GM23338 (cell line): ENCODE measurements around the gene CNDP2. TPM values are rescaled to one million over a fixed set of nuclear protein-coding genes. Genes with fewer than 3 reads are reported as not detected.

ENCODE experiments used
- ATAC-seq: fragments of 200-7000 bp; cut with Tn5 transposase; 3 replicates; pipeline ENCODE4 v1.9.1; 2020
- DNase-seq: peaks from one replicate; pipeline ENCODE4 v3.0.0-alpha.2; 2015; ENCODE audit warnings: low spot score
- H2AFZ ChIP-seq: fragments of 200-600 bp; sonication (generic); 2 replicates; pipeline ENCODE4 v1.8.0; 2016; ENCODE audit warnings: antibody characterized with exemption, mild to moderate bottlenecking, moderate library complexity
- H3F3A ChIP-seq: fragments of 200-600 bp; sonication (generic); replicated peaks from 2 replicates; pipeline ENCODE4 v1.8.0; 2017; ENCODE audit warnings: antibody characterized with exemption, mixed run types, low read depth
- H3K27ac ChIP-seq: fragments of 200-600 bp; sonication (generic); 2 replicates; pipeline ENCODE4 v1.6.1; 2016; ENCODE audit warnings: low read depth
- H3K27me3 ChIP-seq: fragments of 200-600 bp; sonication (generic); 2 replicates; pipeline ENCODE4 v1.8.0; 2016; ENCODE audit warnings: mild to moderate bottlenecking, mixed run types, moderate library complexity; ENCODE audit not compliant: insufficient read depth
- H3K36me3 ChIP-seq: fragments of 200-600 bp; sonication (generic); 2 replicates; pipeline ENCODE4 v1.8.0; 2016; ENCODE audit warnings: mild to moderate bottlenecking; ENCODE audit not compliant: insufficient read depth
- H3K4me1 ChIP-seq: fragments of 200-600 bp; sonication (generic); 2 replicates; pipeline ENCODE4 v1.8.0; 2016; ENCODE audit warnings: mild to moderate bottlenecking, moderate library complexity; ENCODE audit not compliant: insufficient read depth
- H3K4me2 ChIP-seq: fragments of 200-600 bp; sonication (generic); 2 replicates; pipeline ENCODE4 v1.7.1; 2017; ENCODE audit warnings: mixed run types
- H3K4me3 ChIP-seq: fragments of 200-600 bp; sonication (generic); 2 replicates; pipeline ENCODE4 v1.6.1; 2016; ENCODE audit warnings: mixed run types
- H3K79me2 ChIP-seq: fragments of 200-600 bp; sonication (generic); replicated peaks from 2 replicates; pipeline ENCODE4 v1.8.0; 2017; ENCODE audit warnings: mild to moderate bottlenecking; ENCODE audit not compliant: insufficient read depth
- H3K9me2 ChIP-seq: fragments of 200-600 bp; sonication (generic); 2 replicates; pipeline ENCODE4 v1.8.0; 2017; ENCODE audit not compliant: insufficient read depth
- H4K20me1 ChIP-seq: fragments of 200-600 bp; sonication (generic); replicated peaks from 2 replicates; pipeline ENCODE4 v1.8.0; 2017; ENCODE audit warnings: mild to moderate bottlenecking; ENCODE audit not compliant: insufficient read depth
- H3K27ac Mint-ChIP-seq: 2 replicates; pipeline ENCODE4 v1.8.0; 2020; ENCODE audit warnings: inconsistent platforms, mild to moderate bottlenecking, moderate library complexity, mixed read lengths
- H3K27me3 Mint-ChIP-seq: 3 replicates; pipeline ENCODE4 v1.8.0; 2022; ENCODE audit warnings: low read depth, mild to moderate bottlenecking, moderate library complexity, mixed read lengths, inconsistent platforms; ENCODE audit not compliant: insufficient read depth, poor library complexity
- H3K36me3 Mint-ChIP-seq: 3 replicates; pipeline ENCODE4 v1.8.0; 2021; ENCODE audit warnings: low read depth, mild to moderate bottlenecking, inconsistent platforms, moderate library complexity, mixed read lengths
- H3K4me1 Mint-ChIP-seq: 3 replicates; pipeline ENCODE4 v1.8.0; 2020; ENCODE audit warnings: mild to moderate bottlenecking, inconsistent platforms, mixed read lengths
- H3K4me3 Mint-ChIP-seq: 3 replicates; pipeline ENCODE4 v1.8.0; 2021; ENCODE audit warnings: moderate library complexity, mild to moderate bottlenecking, inconsistent platforms, mixed read lengths
- H3K9me3 Mint-ChIP-seq: 3 replicates; pipeline ENCODE4 v1.8.0; 2020; ENCODE audit warnings: moderate library complexity, mild to moderate bottlenecking, inconsistent platforms, mixed read lengths
- CREB1 ChIP-seq: fragments of 250-450 bp; sonication (Bioruptor Pico); IDR thresholded peaks from 2 replicates; pipeline ENCODE4 v1.5.0; 2020; ENCODE audit warnings: low read depth, mild to moderate bottlenecking, moderate library complexity
- CTCF ChIP-seq, 2 experiments: fragments of 200-600 bp in 1 of 2; sonication (generic) in 1 of 2; conservative IDR thresholded peaks; 2 replicates each; pipeline versions ENCODE4 v1.5.1 to v1.6.1; 2016 to 2017; ENCODE audit warnings: antibody characterized with exemption in 2 of 2, low read depth in 2 of 2, mild to moderate bottlenecking in 2 of 2, moderate library complexity in 1 of 2
- ETS1 ChIP-seq: IDR thresholded peaks from 2 replicates; pipeline ENCODE4 v1.6.1; 2016; ENCODE audit warnings: antibody characterized with exemption
- EZH2 ChIP-seq: fragments of 200-600 bp; sonication (generic); IDR thresholded peaks from one replicate; pipeline ENCODE4 v1.8.0; 2017; ENCODE audit warnings: antibody characterized with exemption, mild to moderate bottlenecking, low read depth; ENCODE audit not compliant: unreplicated experiment
- EZH2phosphoT487 ChIP-seq: fragments of 200-600 bp; sonication (generic); IDR thresholded peaks from one replicate; pipeline ENCODE4 v1.8.1; 2018; ENCODE audit warnings: antibody characterized with exemption; ENCODE audit not compliant: unreplicated experiment
- JUNB ChIP-seq: IDR thresholded peaks from one replicate; pipeline ENCODE4 v1.6.1; 2016; ENCODE audit warnings: antibody characterized with exemption; ENCODE audit not compliant: unreplicated experiment
- POLR2AphosphoS5 ChIP-seq: IDR thresholded peaks from 2 replicates; pipeline ENCODE4 v1.6.1; 2016; ENCODE audit warnings: antibody characterized with exemption, low read depth
- REST ChIP-seq: IDR thresholded peaks from one replicate; pipeline ENCODE4 v1.6.1; 2018; ENCODE audit warnings: antibody characterized with exemption; ENCODE audit not compliant: unreplicated experiment
- ZNF114 ChIP-seq: fragments of 250-450 bp; sonication (Bioruptor Pico); IDR thresholded peaks from 2 replicates; pipeline ENCODE4 v1.5.0; 2020; ENCODE audit warnings: mild to moderate bottlenecking, moderate library complexity
- ZNF331 ChIP-seq: fragments of 250-450 bp; sonication (Bioruptor Pico); IDR thresholded peaks from 2 replicates; pipeline ENCODE4 v1.5.0; 2020; ENCODE audit warnings: low read depth, mild to moderate bottlenecking, moderate library complexity
- polyA plus RNA-seq: library from polyadenylated mRNA; unstranded; fragments of >200 nt; fragmentation: Nextera tagmentation; extraction: Ambion mirVana; gene quantifications from 2 replicates; pipeline ENCODE4 v1.2.1, GENCODE V29; 2016
- total RNA-seq: library from RNA; depleted of rRNA; stranded (reverse); fragments of >200 nt; shearing (Covaris generic); gene quantifications from 2 replicates; pipeline ENCODE4 v1.2.3, GENCODE V29; 2014

CNDP2 gene
- total and polyA plus RNA-seq, 2 experiments from 2014 or later, result 116 to 175 TPM

GRCh38 chr18:74476140-74476539 is 20.0 kb upstream of the CNDP2 start:
- peaks cover 2% of the 10 kb centered on the region for H3K27me3 Mint-ChIP-seq
- no peak overlapping the region for H3K27ac ChIP-seq
- DNase-seq (peak; percentile 74), ATAC-seq (peak; percentile 82)
- peaks cover 10% of the 10 kb centered on the region; the same call in 2 of the 3 replicates for H3K4me1 Mint-ChIP-seq
- no peak overlapping the region for H3K27ac Mint-ChIP-seq
- no peaks in the 10 kb centered on the region for H3K27me3 ChIP-seq
- H3K36me3 ChIP-seq, result no peaks in the 10 kb centered on the region
- no peaks in the 10 kb centered on the region for H3K4me1 ChIP-seq
- no peaks in the 10 kb centered on the region for H3K9me2 ChIP-seq
- no peak overlapping the region for H3K4me2 ChIP-seq
- H3K36me3 Mint-ChIP-seq, result no peaks in the 10 kb centered on the region
- no peaks in the 10 kb centered on the region for H4K20me1 ChIP-seq
- no peaks in the 10 kb centered on the region for H3K79me2 ChIP-seq
- no peak overlapping the region for H3K4me3 ChIP-seq
- no peaks in the 10 kb centered on the region for H3K9me3 Mint-ChIP-seq
- no peak for TF ChIP-seq CREB1 (CRISPR knock-in tag)
- peak; percentile 71 to 77 for TF ChIP-seq CTCF (conservative IDR thresholded peaks at IDR 0.05; ENCODE audit: low read depth in 2 of 2)
- H3K4me3 Mint-ChIP-seq, result no peak overlapping the region
- H3F3A ChIP-seq, result no peaks in the 10 kb centered on the region
- peak overlapping the region; percentile 89; the same call in 1 of the 2 replicates for H2AFZ ChIP-seq

GRCh38 chr18:74477771-74478170 is 18.4 kb upstream of the CNDP2 start:
- no peaks in the 10 kb centered on the region for H3K79me2 ChIP-seq
- H2AFZ ChIP-seq, result no peak overlapping the region
- H3K36me3 Mint-ChIP-seq, result no peaks in the 10 kb centered on the region
- no peak overlapping the region for H3K4me3 ChIP-seq
- H3F3A ChIP-seq, result no peaks in the 10 kb centered on the region
- H3K9me2 ChIP-seq, result no peaks in the 10 kb centered on the region
- H3K9me3 Mint-ChIP-seq, result no peaks in the 10 kb centered on the region
- no peak overlapping the region for H3K4me3 Mint-ChIP-seq
- peaks cover 10% of the 10 kb centered on the region; the same call in 2 of the 3 replicates for H3K4me1 Mint-ChIP-seq
- no peak overlapping the region for H3K27ac ChIP-seq
- ATAC-seq (no peak), DNase-seq (no peak)
- H3K4me1 ChIP-seq, result no peaks in the 10 kb centered on the region
- H3K27me3 Mint-ChIP-seq, result peaks cover 2% of the 10 kb centered on the region
- H3K27me3 ChIP-seq, result no peaks in the 10 kb centered on the region
- no peaks in the 10 kb centered on the region for H3K36me3 ChIP-seq
- no peaks in the 10 kb centered on the region for H4K20me1 ChIP-seq
- H3K4me2 ChIP-seq, result no peak overlapping the region
- no peak overlapping the region; the same call in 1 of the 2 replicates for H3K27ac Mint-ChIP-seq
- TF ChIP-seq ZNF331 (CRISPR knock-in tag) (no peak), ETS1 (no peak), CREB1 (CRISPR knock-in tag) (no peak), EZH2 (no peak), REST (no peak), ZNF114 (CRISPR knock-in tag) (no peak), EZH2phosphoT487 (no peak), POLR2AphosphoS5 (no peak), JUNB (no peak)
